K562 (cell line): ENCODE measurements around the gene TTLL9. TPM values are rescaled to one million over a fixed set of nuclear protein-coding genes. Genes with fewer than 3 reads are reported as not detected.

Experiments used
- ATAC-seq: fragments of 200-7000 bp; cut with Tn5 transposase; 3 replicates; pipeline ENCODE4 v1.9.1; 2020; ENCODE audit warnings: moderate library complexity
- BruUV-seq: library from RNA; stranded (reverse); fragments of 400-500 nt; replicated peaks from 2 replicates; lab custom pipeline; 2021; lab: Mats Ljungman, UMichigan
- CTCF ChIA-PET: fragments of 300-600 bp; formaldehyde crosslinking; extraction: SDS; loops from one replicate; lab custom pipeline; 2021; ENCODE audit warnings: low intra/inter-chr PET ratio; lab: Yijun Ruan, JAX
- POLR2A ChIA-PET: fragments of 300-600, 350-650 bp; sonication (Branson Sonifier 250); formaldehyde crosslinking; extraction: SDS; loops from one replicate; lab custom pipeline; 2021; ENCODE audit warnings: antibody characterized with exemption, inconsistent platforms; lab: Yijun Ruan, JAX
- DNase-seq, 4 experiments: peaks; one replicate each; pipeline versions ENCODE4 v3.0.0 to v3.0.0-alpha.2; 2011 to 2018; ENCODE audit warnings: low spot score in 3 of 4, mixed read lengths in 3 of 4; ENCODE audit errors: extremely low read depth in 1 of 4
- FAIRE-seq: peaks from 2 replicates; lab custom pipeline; 2011; peaks lifted over from hg19 to GRCh38; lab: Jason Lieb, UNC
- H2AFZ ChIP-seq: 2 replicates; pipeline ENCODE4 v1.6.0; 2011; ENCODE audit warnings: low read depth, low read length, control low read depth, inconsistent platforms
- H3K27ac ChIP-seq: fragments of 200-600 bp; 3 replicates; pipeline ENCODE4 v1.8.0; 2011; ENCODE audit warnings: low read depth, mild to moderate bottlenecking, control low read depth, inconsistent platforms, low read length, moderate library complexity, mixed read lengths; ENCODE audit errors: extremely low read depth
- H3K27me3 ChIP-seq, 2 experiments: fragments of 300-600 bp in 1 of 2; 2 replicates in 1 of 2; 3 replicates in 1 of 2; pipeline versions ENCODE4 v1.6.0 to v1.8.0; 2011; ENCODE audit warnings: inconsistent platforms in 2 of 2, low read length in 2 of 2, mild to moderate bottlenecking in 1 of 2, mixed read lengths in 1 of 2, moderate library complexity in 1 of 2; ENCODE audit not compliant: control insufficient read depth in 2 of 2, insufficient read depth in 2 of 2
- H3K36me3 ChIP-seq: fragments of 300-600 bp; 3 replicates; pipeline ENCODE4 v1.8.0; 2011; ENCODE audit warnings: mild to moderate bottlenecking, low read length, inconsistent platforms; ENCODE audit not compliant: control insufficient read depth, insufficient read depth
- H3K4me1 ChIP-seq, 2 experiments: fragments of 200-600 bp in 1 of 2; replicated peaks in 1 of 2; 2 replicates in 1 of 2; 3 replicates in 1 of 2; pipeline versions ENCODE4 v1.5.1 to v1.8.0; 2011; ENCODE audit warnings: inconsistent platforms in 2 of 2, low read length in 2 of 2, mild to moderate bottlenecking in 1 of 2, mixed read lengths in 1 of 2, moderate library complexity in 1 of 2; ENCODE audit not compliant: control insufficient read depth in 2 of 2, insufficient read depth in 2 of 2
- H3K4me2 ChIP-seq: 2 replicates; pipeline ENCODE4 v1.6.1; 2011; ENCODE audit warnings: low read length, control low read depth, inconsistent platforms, mixed read lengths; ENCODE audit not compliant: insufficient read depth
- H3K4me3 ChIP-seq: fragments of 200-600 bp; sonication (generic), shearing (Covaris generic); 2 replicates; pipeline ENCODE4 v1.5.1; 2016; ENCODE audit warnings: control low read depth, inconsistent platforms
- H3K79me2 ChIP-seq: fragments of 200-600 bp; 3 replicates; pipeline ENCODE4 v1.8.0; 2011; ENCODE audit warnings: low read length, inconsistent platforms; ENCODE audit not compliant: control insufficient read depth, insufficient read depth
- H3K9ac ChIP-seq, 2 experiments: 2 replicates each; pipeline versions ENCODE4 v1.6.0 to v1.6.1; 2011; ENCODE audit warnings: low read depth in 2 of 2, low read length in 2 of 2, control low read depth in 1 of 2, inconsistent platforms in 1 of 2, mild to moderate bottlenecking in 1 of 2, mixed read lengths in 1 of 2; ENCODE audit not compliant: insufficient read depth in 1 of 2
- H3K9me1 ChIP-seq: one replicate; pipeline ENCODE4 v1.6.0; 2011; ENCODE audit warnings: inconsistent platforms, mild to moderate bottlenecking, low read length, moderate library complexity; ENCODE audit not compliant: control insufficient read depth, insufficient read depth
- H3K9me3 ChIP-seq: replicated peaks from 2 replicates; pipeline ENCODE4 v1.5.1; 2011; ENCODE audit warnings: low read depth, low read length, inconsistent platforms; ENCODE audit not compliant: control insufficient read depth, insufficient read depth
- H4K20me1 ChIP-seq: replicated peaks from 2 replicates; pipeline ENCODE4 v1.6.1; 2011; ENCODE audit warnings: low read length, inconsistent platforms, mixed read lengths; ENCODE audit not compliant: control insufficient read depth, insufficient read depth
- C11orf30 ChIP-seq: fragments of 450-650 bp; IDR thresholded peaks from 2 replicates; pipeline ENCODE4 v1.6.1; 2016; ENCODE audit warnings: low read depth, mild to moderate bottlenecking
- CEBPB ChIP-seq: fragments of 450-650 bp; IDR thresholded peaks from 2 replicates; pipeline ENCODE4 v1.6.1; 2016; ENCODE audit warnings: missing genetic modification characterization, missing compliant biosample characterization
- CTCF ChIP-seq, 3 experiments: IDR thresholded peaks in 2 of 3; conservative IDR thresholded peaks in 1 of 3; 2 replicates each; pipeline ENCODE4 v1.5.1; 2011 to 2012; ENCODE audit warnings: low read length in 3 of 3, mild to moderate bottlenecking in 3 of 3, control low read depth in 2 of 3, improper control_type of control experiment in 1 of 3, inconsistent platforms in 1 of 3, low read depth in 1 of 3, mixed read lengths in 1 of 3, moderate library complexity in 1 of 3; ENCODE audit not compliant: insufficient read depth in 2 of 3
- CTCFL ChIP-seq: IDR thresholded peaks from 2 replicates; pipeline ENCODE4 v1.6.1; 2011; ENCODE audit warnings: borderline replicate concordance, low read depth, mild to moderate bottlenecking, moderate library complexity, low read length; ENCODE audit not compliant: insufficient read depth, poor library complexity, severe bottlenecking
- MAFF ChIP-seq: IDR thresholded peaks from 2 replicates; pipeline ENCODE4 v1.6.1; 2012; ENCODE audit warnings: low read length, improper control_type of control experiment
- MAFG ChIP-seq: fragments of 450-650 bp; conservative IDR thresholded peaks from 2 replicates; pipeline ENCODE4 v1.6.1; 2016; ENCODE audit warnings: missing genetic modification characterization, missing compliant biosample characterization
- MAFK ChIP-seq: IDR thresholded peaks from 2 replicates; pipeline ENCODE4 v1.6.1; 2011; ENCODE audit warnings: low read length, improper control_type of control experiment
- SIX5 ChIP-seq, 2 experiments: IDR thresholded peaks; 2 replicates each; pipeline ENCODE4 v1.6.1; 2011; ENCODE audit warnings: low read length in 2 of 2, borderline replicate concordance in 1 of 2, low read depth in 1 of 2, mild to moderate bottlenecking in 1 of 2, moderate library complexity in 1 of 2; ENCODE audit not compliant: insufficient read depth in 1 of 2
- TRIM24 ChIP-seq, 2 experiments: fragments of 450-650 bp; IDR thresholded peaks; 2 replicates each; pipeline ENCODE4 v1.6.1; 2016
- ZNF316 ChIP-seq: fragments of 450-650 bp; IDR thresholded peaks from 2 replicates; pipeline ENCODE4 v1.6.1; 2016
- ZNF511 ChIP-seq: sonication (generic); formaldehyde crosslinking; IDR thresholded peaks from 2 replicates; pipeline ENCODE4 v1.8.0; 2022; ENCODE audit warnings: mild to moderate bottlenecking, missing genetic modification reagents
- WGBS: fragments of 100-300 bp; shearing (Covaris generic); methylation state at CpG from one replicate; pipeline ENCODE4 v1.1.6; 2016; ENCODE audit warnings: low coverage, mixed read lengths; ENCODE audit not compliant: insufficient coverage; ENCODE audit errors: missing lambda C conversion rate; 5-methylcytosine and 5-hydroxymethylcytosine counted together
- in situ Hi-C: fragments of 300-500 bp; cut with MboI; formaldehyde crosslinking; loops from 4 replicates; pipeline ENCODE4 v1.15.0; 2018; ENCODE audit warnings: inconsistent platforms, mixed read lengths
- intact Hi-C: fragments of 100-400 bp; cut with micrococcal nuclease; formaldehyde crosslinking; loops from 2 replicates; pipeline ENCODE4 v1.14.2; 2022
- polyA plus RNA-seq, 8 experiments: library from polyadenylated mRNA; depleted of rRNA in 4 of 8; stranded (reverse) in 5 of 8; unstranded in 3 of 8; fragments of >200 nt; fragmentation: Nextera tagmentation in 2 of 8; fragmentation: Illumina TruSeq in 1 of 8; extraction: Ambion mirVana in 2 of 8; extraction: Trizol in 1 of 8; gene quantifications; 2 replicates each; pipeline versions ENCODE4 v1.2.1 to v1.2.3, GENCODE V29; 2011 to 2014; ENCODE audit warnings: inconsistent platforms in 1 of 8, missing spikeins in 1 of 8
- total RNA-seq, 7 experiments: library from RNA; depleted of rRNA in 6 of 7; stranded (reverse); fragments of >200 nt in 6 of 7; fragmentation: Illumina TruSeq in 2 of 7; extraction: Trizol in 2 of 7; gene quantifications; 2 replicates each; pipeline versions ENCODE4 v1.2.1 to v1.2.3, GENCODE V29; 2011 to 2021; ENCODE audit warnings: low replicate concordance in 1 of 7

TTLL9 gene
- total and polyA plus RNA-seq, 9 of the 15 experiments (the other 6 are each of a cell fraction or from before 2014, with no cell fraction given) = 0.06 to 0.07 TPM; not detected in 7

- TF ChIP-seq SIX5 (IDR thresholded peaks at IDR 0.05; ENCODE audit: borderline replicate concordance in 1 of 2, insufficient read depth in 1 of 2, low read depth in 1 of 2, low read length in 2 of 2) (no peak), TRIM24 (IDR thresholded peaks at IDR 0.05) (no peak)
These were observed 64.1 kb downstream of the TTLL9 start (continued) for GRCh38 chr20:31934491-31934890.

- in situ Hi-C loops = no loop called here
- no TSS peak for BruUV-seq
These were observed 64.7 kb downstream of the TTLL9 start for GRCh38 chr20:31934968-31935764.

More at GRCh38 chr20:31934968-31935764, 64.7 kb downstream of the TTLL9 start:
- DNase-seq (no peak), FAIRE-seq (no peak), ATAC-seq (peak; percentile 67; the same call in 2 of the 3 replicates)
- Histone ChIP-seq H3K79me2 (no peaks in the 10 kb centered on the region), H3K9ac (no peak overlapping the region), H3K9me3 (no peaks in the 10 kb centered on the region), H3K4me2 (no peak overlapping the region), H3K9me1 (no peaks in the 10 kb centered on the region), H3K36me3 (no peaks in the 10 kb centered on the region), H2AFZ (no peak overlapping the region), H3K4me3 (no peak overlapping the region), H3K27ac (no peak overlapping the region), H3K27me3 (peaks cover 4 to 22% of the 10 kb centered on the region in 2 experiments; a peak in 3 of 5 replicates), H4K20me1 (peaks cover 16% of the 10 kb centered on the region), H3K4me1 (peaks cover 0 to 3% of the 10 kb centered on the region in 2 experiments; a peak in 1 of 5 replicates)
- POLR2A ChIA-PET = interaction anchor here (0.8 to 1.1 kb wide), 3 partner anchors 9 to 24 kb away, joined by 3 read pairs; no protein-coding TSS in a partner anchor
- intact Hi-C loops = no loop called here
- 4% methylated on average over 8 of the region's 8 CpGs for WGBS
- TF ChIP-seq MAFK (peak; percentile 29; the same call in 1 of the 2 replicates), ZNF511 (CRISPR knock-in tag) (no peak), MAFF (peak; percentile 47; the same call in 1 of the 2 replicates), CTCF (IDR thresholded peaks at IDR 0.05 in 2 of 3, conservative IDR thresholded peaks at IDR 0.05 in 1 of 3; ENCODE audit: insufficient read depth in 2 of 3, low read depth in 1 of 3, low read length in 3 of 3) (peak; percentile 7 to 35 (median 31); a peak in 2 of 6 replicates), CEBPB (tag) (no peak), C11orf30 (peak; percentile 73), MAFG (tag) (peak; percentile 68), ZNF316 (peak; percentile 68), CTCFL (no peak)
- CTCF ChIA-PET = interaction anchor here (0.6 kb wide), 1 partner anchor 58 kb away, joined by 3 read pairs; no protein-coding TSS in a partner anchor
